B cell (primary cell): ENCODE measurements around the gene ANKRD62. TPM values are rescaled to one million over a fixed set of nuclear protein-coding genes. Genes with fewer than 3 reads are reported as not detected.

Experiments used
- ATAC-seq: fragments of 200-7000 bp; cut with Tn5 transposase; one replicate; pipeline ENCODE4 v1.10.0; 2021; ENCODE audit warnings: low read depth, mild to moderate bottlenecking, moderate number of reproducible peaks, moderate library complexity
- CTCF ChIA-PET: fragments of 350-600 bp; sonication (Branson Sonifier 250); formaldehyde crosslinking; loops from one replicate; lab custom pipeline; 2021; ENCODE audit warnings: antibody characterized with exemption, inconsistent platforms; lab: Charles Lee
- POLR2A ChIA-PET: fragments of 350-600 bp; sonication (Branson Sonifier 250); formaldehyde crosslinking; loops from one replicate; lab custom pipeline; 2021; ENCODE audit warnings: antibody characterized with exemption; lab: Charles Lee
- DNase-seq: peaks from one replicate; pipeline ENCODE4 v3.0.0; 2013
- H2AFZ ChIP-seq: 2 replicates; pipeline ENCODE4 v1.6.1; 2012; ENCODE audit warnings: mild to moderate bottlenecking, low read depth, low read length; ENCODE audit not compliant: insufficient read depth, poor library complexity, severe bottlenecking
- H3K27ac ChIP-seq, 2 donors: 1 replicate in 1 of 2; 2 replicates in 1 of 2; pipeline ENCODE4 v1.5.1; 2012 to 2013; ENCODE audit warnings: low read length in 2 of 2, mild to moderate bottlenecking in 2 of 2, moderate library complexity in 1 of 2
- H3K27me3 ChIP-seq, 4 experiments: fragments of 200-600 bp in 1 of 4; sonication (generic) in 1 of 4; replicated peaks in 1 of 4; 1 replicate in 2 of 4; 2 replicates in 2 of 4; pipeline versions ENCODE4 v1.6.1 to v1.7.0; 2013 to 2016; ENCODE audit warnings: low read length in 3 of 4, mild to moderate bottlenecking in 2 of 4, mixed read lengths in 1 of 4, moderate library complexity in 1 of 4; ENCODE audit not compliant: insufficient read depth in 4 of 4, control insufficient read depth in 3 of 4; ENCODE audit errors: control extremely low read depth in 1 of 4
- H3K36me3 ChIP-seq, 2 experiments: replicated peaks in 1 of 2; 1 replicate in 1 of 2; 2 replicates in 1 of 2; pipeline versions ENCODE4 v1.6.1 to v1.7.1; 2013; ENCODE audit warnings: low read length in 1 of 2; ENCODE audit not compliant: insufficient read depth in 2 of 2, control insufficient read depth in 1 of 2; ENCODE audit errors: control extremely low read depth in 1 of 2, extremely low read depth in 1 of 2
- H3K4me1 ChIP-seq, 2 donors: fragments of 200-600 bp in 1 of 2; sonication (generic) in 1 of 2; 1 replicate in 1 of 2; 2 replicates in 1 of 2; pipeline versions ENCODE4 v1.5.1 to v1.6.1; 2013 to 2017; ENCODE audit warnings: low read length in 2 of 2; ENCODE audit not compliant: control insufficient read depth in 2 of 2, insufficient read depth in 2 of 2
- H3K4me2 ChIP-seq: replicated peaks from 2 replicates; pipeline ENCODE3; 2012; ENCODE audit warnings: mild to moderate bottlenecking, low read depth, low read length; ENCODE audit not compliant: poor library complexity, severe bottlenecking
- H3K4me3 ChIP-seq, 5 experiments: fragments of 200-600 bp in 1 of 5; sonication (generic) in 1 of 5; 1 replicate in 3 of 5; 2 replicates in 2 of 5; pipeline versions ENCODE4 v1.5.1 to v1.7.0; 2011 to 2016; ENCODE audit warnings: low read length in 4 of 5, mild to moderate bottlenecking in 4 of 5, low read depth in 2 of 5, control low read depth in 1 of 5, moderate library complexity in 1 of 5; ENCODE audit not compliant: insufficient read depth in 1 of 5; ENCODE audit errors: control extremely low read depth in 1 of 5, extremely low read depth in 1 of 5
- H3K79me2 ChIP-seq: fragments of 200-600 bp; sonication (generic); one replicate; pipeline ENCODE4 v1.6.0; 2016; ENCODE audit warnings: low read length; ENCODE audit not compliant: control insufficient read depth, insufficient read depth
- H3K9ac ChIP-seq: fragments of 200-600 bp; sonication (generic); 2 replicates; pipeline ENCODE4 v1.6.1; 2017; ENCODE audit warnings: mild to moderate bottlenecking, low read length, moderate library complexity
- H3K9me3 ChIP-seq, 3 donors: one replicate each; pipeline versions ENCODE4 v1.6.1 to v1.7.1; 2013; ENCODE audit warnings: low read length in 2 of 3; ENCODE audit not compliant: control insufficient read depth in 2 of 3, insufficient read depth in 1 of 3; ENCODE audit errors: control extremely low read depth in 1 of 3
- H4K20me1 ChIP-seq: 2 replicates; pipeline ENCODE4 v1.6.0; 2012; ENCODE audit warnings: mild to moderate bottlenecking, low read length; ENCODE audit not compliant: insufficient read depth, control insufficient read depth, poor library complexity, severe bottlenecking
- H3K27ac Mint-ChIP-seq: one replicate; pipeline ENCODE4 v1.8.0; 2021; ENCODE audit warnings: mixed read lengths
- H3K27me3 Mint-ChIP-seq: one replicate; pipeline ENCODE4 v1.8.0; 2021; ENCODE audit warnings: mixed read lengths
- H3K4me1 Mint-ChIP-seq: one replicate; pipeline ENCODE4 v1.8.0; 2021; ENCODE audit warnings: mixed read lengths
- H3K4me3 Mint-ChIP-seq: one replicate; pipeline ENCODE4 v1.8.0; 2021; ENCODE audit warnings: mixed read lengths
- H3K9me3 Mint-ChIP-seq: one replicate; pipeline ENCODE4 v1.8.0; 2022; ENCODE audit warnings: mixed read lengths; ENCODE audit not compliant: insufficient read depth
- EZH2 ChIP-seq: IDR thresholded peaks from 2 replicates; pipeline ENCODE4 v1.6.1; 2012; ENCODE audit warnings: borderline replicate concordance, low read depth, mild to moderate bottlenecking, moderate library complexity, low read length; ENCODE audit not compliant: insufficient read depth, poor library complexity, severe bottlenecking
- WGBS: methylation state at CpG from one replicate; pipeline ENCODE4 v1.1.5; 2013; ENCODE audit warnings: missing lambda C conversion rate; ENCODE audit not compliant: insufficient coverage; 5-methylcytosine and 5-hydroxymethylcytosine counted together
- intact Hi-C: fragments of 100-400 bp; cut with micrococcal nuclease; formaldehyde crosslinking; loops from one replicate; pipeline ENCODE4 v1.10.0; 2022
- polyA plus RNA-seq: library from polyadenylated mRNA; depleted of rRNA; stranded (reverse); fragments of >200 nt; gene quantifications from 2 replicates; pipeline ENCODE4 v1.2.3, GENCODE V29; 2012
- total RNA-seq, 2 donors: library from RNA; stranded (reverse); fragments of 120-200 nt in 1 of 2; gene quantifications; 1 replicate in 1 of 2; 2 replicates in 1 of 2; pipeline versions ENCODE4 v1.2.3 to v1.2.4, GENCODE V29; 2013 to 2022
- TF ChIP-seq, protein P1 (sequence below): fragments of 200-600 bp; IDR thresholded peaks from one replicate; pipeline ENCODE4 v1.8.0; 2022; ENCODE audit warnings: antibody characterized with exemption, mild to moderate bottlenecking

Gene ANKRD62
- total and polyA plus RNA-seq, 2 donors (not counting 1 experiment from before 2014, with no cell fraction given): not detected

DNA sequence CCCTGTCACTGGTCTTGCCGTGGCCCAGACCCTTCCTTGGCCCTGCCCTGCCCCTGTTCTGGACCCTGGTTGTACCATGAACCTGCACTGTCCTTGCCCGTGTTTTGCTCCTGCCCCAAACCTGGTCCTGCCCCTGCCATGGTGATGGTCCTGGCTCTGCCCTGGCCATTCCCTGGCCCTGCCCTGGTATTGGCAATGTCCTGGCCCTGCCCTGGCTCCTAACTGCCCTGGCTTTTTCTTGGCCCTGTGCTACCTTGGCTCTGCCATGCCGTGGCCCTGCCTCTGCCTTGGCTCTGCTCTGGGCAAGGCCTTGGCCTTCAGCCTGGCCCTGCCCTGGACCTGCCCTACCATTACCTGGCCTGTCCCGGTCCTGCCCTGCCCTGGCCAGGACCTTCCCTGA lies 5.5 kb upstream of the ANKRD62 start:
- ATAC-seq (no peak), DNase-seq (no peak)
- H3K9me3 ChIP-seq: peaks cover 0 to 5% (median 0%) of the 10 kb centered on the region in 3 donors
- CTCF ChIA-PET: no interaction called here
- no peaks in the 10 kb centered on the region for H3K36me3 ChIP-seq
- no peak overlapping the region for H3K9ac ChIP-seq
- H3K9me3 Mint-ChIP-seq: no peaks in the 10 kb centered on the region
- H3K27me3 Mint-ChIP-seq: peaks cover 3% of the 10 kb centered on the region
- no peaks in the 10 kb centered on the region for H4K20me1 ChIP-seq
- no peak overlapping the region for H3K27ac Mint-ChIP-seq
- no peak overlapping the region for H3K4me3 ChIP-seq
- no peak for TF ChIP-seq EZH2
- TF ChIP-seq, protein P1, sequence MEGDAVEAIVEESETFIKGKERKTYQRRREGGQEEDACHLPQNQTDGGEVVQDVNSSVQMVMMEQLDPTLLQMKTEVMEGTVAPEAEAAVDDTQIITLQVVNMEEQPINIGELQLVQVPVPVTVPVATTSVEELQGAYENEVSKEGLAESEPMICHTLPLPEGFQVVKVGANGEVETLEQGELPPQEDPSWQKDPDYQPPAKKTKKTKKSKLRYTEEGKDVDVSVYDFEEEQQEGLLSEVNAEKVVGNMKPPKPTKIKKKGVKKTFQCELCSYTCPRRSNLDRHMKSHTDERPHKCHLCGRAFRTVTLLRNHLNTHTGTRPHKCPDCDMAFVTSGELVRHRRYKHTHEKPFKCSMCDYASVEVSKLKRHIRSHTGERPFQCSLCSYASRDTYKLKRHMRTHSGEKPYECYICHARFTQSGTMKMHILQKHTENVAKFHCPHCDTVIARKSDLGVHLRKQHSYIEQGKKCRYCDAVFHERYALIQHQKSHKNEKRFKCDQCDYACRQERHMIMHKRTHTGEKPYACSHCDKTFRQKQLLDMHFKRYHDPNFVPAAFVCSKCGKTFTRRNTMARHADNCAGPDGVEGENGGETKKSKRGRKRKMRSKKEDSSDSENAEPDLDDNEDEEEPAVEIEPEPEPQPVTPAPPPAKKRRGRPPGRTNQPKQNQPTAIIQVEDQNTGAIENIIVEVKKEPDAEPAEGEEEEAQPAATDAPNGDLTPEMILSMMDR: no peak
- no peak overlapping the region for H3K27ac ChIP-seq
- no peaks in the 10 kb centered on the region for H3K4me1 Mint-ChIP-seq
- no peaks in the 10 kb centered on the region for H3K4me1 ChIP-seq
- no peaks in the 10 kb centered on the region for H3K79me2 ChIP-seq
- no peak overlapping the region for H2AFZ ChIP-seq
- intact Hi-C loops: no loop called here
- H3K4me3 Mint-ChIP-seq: no peak overlapping the region
- 95% methylated on average over 4 of the region's 4 CpGs for WGBS
- H3K4me2 ChIP-seq: no peak overlapping the region
- POLR2A ChIA-PET: no interaction called here
- H3K27me3 ChIP-seq: no peaks in the 10 kb centered on the region

DNA sequence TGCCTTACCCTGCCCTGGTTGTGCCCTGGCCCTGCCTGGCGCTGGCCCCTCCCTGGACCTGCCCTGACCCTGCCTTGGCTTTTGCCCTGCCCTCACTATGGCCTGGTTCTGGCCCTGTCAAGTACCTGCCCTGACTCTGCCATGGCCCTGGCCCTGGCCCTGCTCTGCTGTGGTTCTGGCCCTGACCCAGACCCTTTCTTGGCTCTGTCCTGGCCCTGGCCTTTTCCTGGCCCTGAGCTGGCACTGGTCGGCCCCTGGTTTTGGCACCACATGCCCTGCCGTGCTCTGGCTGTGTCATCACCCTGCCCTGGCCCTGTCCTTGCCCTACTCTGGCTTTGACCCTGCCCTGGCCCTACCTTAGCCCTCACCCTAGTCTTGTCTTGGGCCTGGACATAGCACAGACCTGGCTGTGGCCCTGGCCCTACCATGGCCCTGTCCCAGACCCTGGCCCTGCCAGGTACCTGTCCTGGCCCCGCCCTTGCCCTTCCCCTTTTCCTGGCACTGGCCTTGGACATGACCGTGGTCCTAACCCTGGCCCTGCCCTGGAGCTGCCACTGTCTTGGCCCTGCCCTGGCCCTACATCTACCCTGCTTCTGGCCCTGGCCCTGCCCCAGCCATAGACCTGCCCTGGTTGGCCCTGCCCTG lies 4.8 kb upstream of the ANKRD62 start:
- Mint-ChIP-seq H3K9me3 (no peaks in the 10 kb centered on the region), H3K27me3 (no peaks in the 10 kb centered on the region), H3K4me3 (no peak overlapping the region), H3K4me1 (no peaks in the 10 kb centered on the region), H3K27ac (no peak overlapping the region)
- Histone ChIP-seq H3K4me1 (no peaks in the 10 kb centered on the region), H3K27ac (no peak overlapping the region), H3K27me3 (no peaks in the 10 kb centered on the region), H3K4me2 (no peak overlapping the region), H3K36me3 (no peaks in the 10 kb centered on the region), H2AFZ (no peak overlapping the region), H3K9ac (no peak overlapping the region), H3K9me3 (peaks cover 0 to 11% (median 0%) of the 10 kb centered on the region in 3 donors), H4K20me1 (no peaks in the 10 kb centered on the region), H3K4me3 (no peak overlapping the region), H3K79me2 (no peaks in the 10 kb centered on the region)
- ChIA-PET POLR2A (no interaction called here), CTCF (no interaction called here)
- DNase-seq (no peak), ATAC-seq (no peak)
- 87% methylated on average over 5 of the region's 5 CpGs for WGBS
- intact Hi-C loops: no loop called here
- TF ChIP-seq, protein P1: no peak
- no peak for TF ChIP-seq EZH2
